ENCODE measurements around the gene DNM3. TPM values are rescaled to one million over a fixed set of nuclear protein-coding genes. Genes with fewer than 3 reads are reported as not detected.
A peak's percentile ranks its signal among the peaks of the same experiment; 100 is the strongest.

Gene DNM3
- polyA plus RNA-seq, 3 donors: 0.15 TPM; not detected in 2

DNA sequence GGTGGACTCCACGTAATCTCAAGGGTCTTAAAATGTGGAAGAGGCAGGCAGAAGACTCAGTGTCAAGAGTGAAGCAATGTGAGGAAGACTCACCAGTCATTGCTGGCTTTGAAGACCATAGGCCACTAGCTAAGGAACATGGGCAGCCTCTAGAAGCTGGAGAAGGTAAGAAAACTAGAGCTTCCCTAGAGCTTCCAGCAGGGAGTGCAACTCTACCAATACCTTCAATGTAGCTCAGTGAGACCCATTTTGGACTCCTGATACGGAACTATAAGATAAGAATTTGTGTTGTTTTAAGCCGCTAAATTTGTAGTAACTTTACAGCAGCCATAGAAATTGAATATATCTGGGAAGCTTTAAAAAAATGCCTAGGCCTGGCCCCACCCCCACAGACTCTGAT lies 41.0 kb upstream of the DNM3 start:
- Histone ChIP-seq H3K4me2 (replicated peaks; ENCODE audit: extremely low read depth, low read length, poor library complexity, severe bottlenecking) (no peak overlapping the region), H3K36me3 (replicated peaks in 1 of 2; ENCODE audit: control insufficient read depth in 1 of 2, insufficient read depth in 2 of 2, low read length in 2 of 2) (peaks cover 31 to 52% of the 10 kb centered on the region in 2 donors), H3K27ac (ENCODE audit: low read depth in 1 of 2, low read length in 2 of 2) (no peak overlapping the region), H4K20me1 (ENCODE audit: insufficient read depth, low read length) (no peaks in the 10 kb centered on the region), H3K27me3 (ENCODE audit: control insufficient read depth in 2 of 2, insufficient read depth in 2 of 2, low read length in 2 of 2) (no peaks in the 10 kb centered on the region), H2AFZ (ENCODE audit: insufficient read depth, low read depth, low read length, poor library complexity, severe bottlenecking) (no peak overlapping the region), H3K9me3 (replicated peaks in 1 of 2; ENCODE audit: control insufficient read depth in 1 of 2, insufficient read depth in 1 of 2, low read length in 2 of 2) (no peaks in the 10 kb centered on the region), H3K4me3 (replicated peaks in 1 of 3; ENCODE audit: low read depth in 2 of 3, low read length in 3 of 3) (no peak overlapping the region), H3K79me2 (ENCODE audit: insufficient read depth, low read length) (no peaks in the 10 kb centered on the region), H3K4me1 (ENCODE audit: control insufficient read depth in 1 of 2, insufficient read depth in 2 of 2, low read length in 2 of 2) (peaks cover 6 to 12% of the 10 kb centered on the region in 2 donors), H3K9ac (ENCODE audit: insufficient read depth, low read length, poor library complexity, severe bottlenecking) (no peak overlapping the region)
- intact Hi-C loops (cut with micrococcal nuclease): loop anchor here (5.0 to 10.0 kb wide), 2 partner anchors 184 to 597 kb away; no protein-coding TSS in a partner anchor
- Mint-ChIP-seq H3K9me3 (no peaks in the 10 kb centered on the region), H3K27ac (no peak overlapping the region), H3K4me3 (no peak overlapping the region), H3K4me1 (peaks cover 27% of the 10 kb centered on the region), H3K27me3 (ENCODE audit: low read depth in 3 of 3) (peaks cover 0 to 2% (median 0%) of the 10 kb centered on the region in 3 donors), H3K36me3 (peaks cover 31 to 47% of the 10 kb centered on the region in 2 donors)
- 87% methylated on average over 1 of the region's 3 CpGs for WGBS (ENCODE audit: insufficient coverage)
- DNase-seq: no peak
- TF ChIP-seq, protein P1, sequence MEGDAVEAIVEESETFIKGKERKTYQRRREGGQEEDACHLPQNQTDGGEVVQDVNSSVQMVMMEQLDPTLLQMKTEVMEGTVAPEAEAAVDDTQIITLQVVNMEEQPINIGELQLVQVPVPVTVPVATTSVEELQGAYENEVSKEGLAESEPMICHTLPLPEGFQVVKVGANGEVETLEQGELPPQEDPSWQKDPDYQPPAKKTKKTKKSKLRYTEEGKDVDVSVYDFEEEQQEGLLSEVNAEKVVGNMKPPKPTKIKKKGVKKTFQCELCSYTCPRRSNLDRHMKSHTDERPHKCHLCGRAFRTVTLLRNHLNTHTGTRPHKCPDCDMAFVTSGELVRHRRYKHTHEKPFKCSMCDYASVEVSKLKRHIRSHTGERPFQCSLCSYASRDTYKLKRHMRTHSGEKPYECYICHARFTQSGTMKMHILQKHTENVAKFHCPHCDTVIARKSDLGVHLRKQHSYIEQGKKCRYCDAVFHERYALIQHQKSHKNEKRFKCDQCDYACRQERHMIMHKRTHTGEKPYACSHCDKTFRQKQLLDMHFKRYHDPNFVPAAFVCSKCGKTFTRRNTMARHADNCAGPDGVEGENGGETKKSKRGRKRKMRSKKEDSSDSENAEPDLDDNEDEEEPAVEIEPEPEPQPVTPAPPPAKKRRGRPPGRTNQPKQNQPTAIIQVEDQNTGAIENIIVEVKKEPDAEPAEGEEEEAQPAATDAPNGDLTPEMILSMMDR (IDR thresholded peaks at IDR 0.05): no peak

DNA sequence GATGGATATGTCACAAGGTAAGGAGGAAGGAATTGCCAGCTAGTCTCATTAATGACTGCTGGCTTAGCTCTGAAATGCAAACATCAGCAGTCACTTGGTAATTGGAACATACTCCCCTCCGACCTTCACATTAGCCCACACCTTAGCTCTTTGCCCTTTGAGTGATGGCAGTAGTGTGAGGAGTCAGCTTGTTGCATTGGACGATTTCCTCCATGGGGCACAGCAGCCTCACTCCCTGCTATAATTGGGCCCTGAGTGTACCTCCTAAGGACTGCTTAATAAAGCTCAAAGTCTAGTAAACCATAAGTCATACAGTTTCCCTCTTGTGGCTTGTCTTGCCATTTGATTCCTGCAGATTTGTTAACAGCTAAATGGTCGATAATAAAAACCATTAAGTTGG lies 40.4 kb upstream of the DNM3 start:
- H3K27ac Mint-ChIP-seq: peak overlapping the region in 1 of 7 donors; percentile 81
- Histone ChIP-seq H3K9me3 (replicated peaks in 1 of 2; ENCODE audit: control insufficient read depth in 1 of 2, insufficient read depth in 1 of 2, low read length in 2 of 2) (no peaks in the 10 kb centered on the region), H3K4me1 (ENCODE audit: control insufficient read depth in 1 of 2, insufficient read depth in 2 of 2, low read length in 2 of 2) (peaks cover 6 to 12% of the 10 kb centered on the region in 2 donors), H3K27me3 (ENCODE audit: control insufficient read depth in 2 of 2, insufficient read depth in 2 of 2, low read length in 2 of 2) (no peaks in the 10 kb centered on the region), H3K79me2 (ENCODE audit: insufficient read depth, low read length) (no peaks in the 10 kb centered on the region), H3K9ac (ENCODE audit: insufficient read depth, low read length, poor library complexity, severe bottlenecking) (no peak overlapping the region), H2AFZ (ENCODE audit: insufficient read depth, low read depth, low read length, poor library complexity, severe bottlenecking) (no peak overlapping the region), H3K36me3 (replicated peaks in 1 of 2; ENCODE audit: control insufficient read depth in 1 of 2, insufficient read depth in 2 of 2, low read length in 2 of 2) (peaks cover 26 to 47% of the 10 kb centered on the region in 2 donors), H3K27ac (ENCODE audit: low read depth in 1 of 2, low read length in 2 of 2) (no peak overlapping the region), H3K4me2 (replicated peaks; ENCODE audit: extremely low read depth, low read length, poor library complexity, severe bottlenecking) (no peak overlapping the region), H3K4me3 (replicated peaks in 1 of 3; ENCODE audit: low read depth in 2 of 3, low read length in 3 of 3) (no peak overlapping the region), H4K20me1 (ENCODE audit: insufficient read depth, low read length) (no peaks in the 10 kb centered on the region)
- H3K27me3 Mint-ChIP-seq (ENCODE audit: low read depth in 3 of 3): peaks cover 0 to 2% (median 0%) of the 10 kb centered on the region in 3 donors
- no peak overlapping the region for H3K4me3 Mint-ChIP-seq
- H3K4me1 Mint-ChIP-seq: peaks cover 32% of the 10 kb centered on the region
- TF ChIP-seq, protein P1 (IDR thresholded peaks at IDR 0.05): no peak
- H3K36me3 Mint-ChIP-seq: peaks cover 30 to 42% of the 10 kb centered on the region in 2 donors
- H3K9me3 Mint-ChIP-seq: no peaks in the 10 kb centered on the region
- WGBS (ENCODE audit: insufficient coverage): no CpG with 5 or more reads among the region's 3 CpGs
- no peak for DNase-seq
- intact Hi-C loops (cut with micrococcal nuclease): loop anchor here (5.0 to 10.0 kb wide), 2 partner anchors 184 to 596 kb away; no protein-coding TSS in a partner anchor
